Suprapubic skin (tissue), 4 donors: ENCODE data around the gene OCIAD1. TPM values are rescaled to one million over a fixed set of nuclear protein-coding genes. Genes with fewer than 3 reads are reported as not detected.

Experiments
- DNase-seq, 2 donors: peaks; one replicate each; pipeline ENCODE4 v3.0.0-alpha.2; 2019; ENCODE audit warnings: low spot score in 2 of 2
- H3K27ac ChIP-seq: fragments of 200-600 bp; sonication (generic); one replicate; pipeline ENCODE4 v1.5.1; 2019
- H3K27me3 ChIP-seq: fragments of 200-600 bp; sonication (generic); one replicate; pipeline ENCODE4 v1.5.1; 2019
- H3K36me3 ChIP-seq: fragments of 200-600 bp; sonication (generic); one replicate; pipeline ENCODE4 v1.5.1; 2019
- H3K4me1 ChIP-seq: fragments of 200-600 bp; sonication (generic); one replicate; pipeline ENCODE4 v1.5.1; 2019
- H3K4me3 ChIP-seq: fragments of 200-600 bp; sonication (generic); one replicate; pipeline ENCODE4 v1.5.1; 2019; ENCODE audit warnings: mild to moderate bottlenecking
- H3K9me3 ChIP-seq: fragments of 200-600 bp; sonication (generic); one replicate; pipeline ENCODE4 v1.5.1; 2019
- EP300 ChIP-seq: sonication (generic); formaldehyde crosslinking; IDR thresholded peaks from one replicate; pipeline ENCODE4 v1.6.1; 2017; ENCODE audit warnings: antibody characterized with exemption
- POLR2A ChIP-seq, 2 donors: fragments of 450-650 bp; IDR thresholded peaks; one replicate each; pipeline ENCODE4 v1.6.1; 2017; ENCODE audit warnings: antibody characterized with exemption in 2 of 2, mild to moderate bottlenecking in 2 of 2, moderate library complexity in 2 of 2
- POLR2AphosphoS5 ChIP-seq, 3 donors: sonication (generic); formaldehyde crosslinking; IDR thresholded peaks; one replicate each; pipeline ENCODE4 v1.6.1; 2017; ENCODE audit warnings: antibody characterized with exemption in 3 of 3
- WGBS: methylation state at CpG from one replicate; pipeline ENCODE4 v1.1.5; 2018; 5-methylcytosine and 5-hydroxymethylcytosine counted together
- total RNA-seq, 4 donors: library from RNA; depleted of rRNA; stranded (reverse); fragments of >200 nt; gene quantifications; one replicate each; pipeline ENCODE4 v1.1.0, GENCODE V29; 2016
- TF ChIP-seq, protein P1 (sequence below), 2 donors: fragments of 200-600 bp in 1 of 2; fragments of 450-650 bp in 1 of 2; sonication (generic) in 1 of 2; IDR thresholded peaks; one replicate each; pipeline ENCODE4 v1.5.1; 2016 to 2019; ENCODE audit warnings: antibody characterized with exemption in 2 of 2, mild to moderate bottlenecking in 1 of 2, moderate library complexity in 1 of 2

Gene OCIAD1, protein sequence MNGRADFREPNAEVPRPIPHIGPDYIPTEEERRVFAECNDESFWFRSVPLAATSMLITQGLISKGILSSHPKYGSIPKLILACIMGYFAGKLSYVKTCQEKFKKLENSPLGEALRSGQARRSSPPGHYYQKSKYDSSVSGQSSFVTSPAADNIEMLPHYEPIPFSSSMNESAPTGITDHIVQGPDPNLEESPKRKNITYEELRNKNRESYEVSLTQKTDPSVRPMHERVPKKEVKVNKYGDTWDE
- total RNA-seq: 100 to 1,000 TPM in 1 of 4 donors, 10 to 100 TPM in 3; 86.2 to 104 (median 92.9) TPM

DNA sequence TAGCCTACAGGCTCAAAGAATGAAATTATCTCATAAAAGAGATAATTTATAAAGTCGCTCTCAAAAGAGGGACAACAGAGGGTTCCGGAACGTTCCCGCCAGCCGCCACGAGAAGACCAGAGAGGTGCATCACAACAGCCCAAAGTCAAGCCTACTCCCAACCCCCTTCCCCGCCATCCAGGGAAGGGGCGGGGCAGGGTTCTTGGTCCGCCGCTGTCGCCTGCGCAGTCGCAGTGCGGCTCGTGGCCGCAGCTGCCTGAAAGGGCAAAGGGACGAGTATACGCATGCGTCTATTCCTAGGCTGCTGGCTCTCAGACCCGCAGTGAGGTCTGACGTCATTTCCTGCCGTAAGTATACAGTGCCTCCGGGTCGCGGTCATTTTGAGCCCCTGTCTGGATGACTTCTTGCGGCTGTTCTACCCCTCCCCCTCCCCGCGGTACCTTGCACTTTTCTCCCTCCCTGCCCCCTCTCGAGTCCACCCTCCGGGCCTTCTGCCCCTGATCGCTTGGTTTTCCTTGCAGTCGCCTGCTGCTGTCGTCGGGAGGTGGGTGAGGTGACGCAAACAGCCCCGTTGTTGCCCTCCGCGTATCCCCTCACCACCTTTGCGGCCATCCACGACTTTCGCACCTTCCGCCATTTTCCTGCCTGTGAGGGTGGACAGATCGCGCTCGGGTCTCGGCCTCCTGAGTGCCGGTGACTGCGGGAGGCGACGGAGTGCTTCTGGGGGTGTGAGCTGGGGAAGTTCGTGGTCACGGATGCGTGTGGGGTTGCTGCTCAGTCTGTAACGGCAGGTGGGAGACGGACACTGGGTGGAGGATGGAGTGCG, at the start of gene OCIAD1:
Gene OCIAD1, plus strand, starts transcription at position 383 of the 826 bp plus-strand sequence. CDS start 1,537 bp downstream, outside the sequence.
- DNase-seq: peak; percentile 98
- peak within 1 kb of the TSS; percentile 92 for H3K4me3 ChIP-seq
- under 1% methylated on average over 46 of the region's 56 CpGs for whole genome bisulfite sequencing
- no peak for TF ChIP-seq EP300
- TF ChIP-seq POLR2A (IDR thresholded peaks at IDR 0.05): peak in 1 of 2 donors; percentile 43
- TF ChIP-seq, protein P1, sequence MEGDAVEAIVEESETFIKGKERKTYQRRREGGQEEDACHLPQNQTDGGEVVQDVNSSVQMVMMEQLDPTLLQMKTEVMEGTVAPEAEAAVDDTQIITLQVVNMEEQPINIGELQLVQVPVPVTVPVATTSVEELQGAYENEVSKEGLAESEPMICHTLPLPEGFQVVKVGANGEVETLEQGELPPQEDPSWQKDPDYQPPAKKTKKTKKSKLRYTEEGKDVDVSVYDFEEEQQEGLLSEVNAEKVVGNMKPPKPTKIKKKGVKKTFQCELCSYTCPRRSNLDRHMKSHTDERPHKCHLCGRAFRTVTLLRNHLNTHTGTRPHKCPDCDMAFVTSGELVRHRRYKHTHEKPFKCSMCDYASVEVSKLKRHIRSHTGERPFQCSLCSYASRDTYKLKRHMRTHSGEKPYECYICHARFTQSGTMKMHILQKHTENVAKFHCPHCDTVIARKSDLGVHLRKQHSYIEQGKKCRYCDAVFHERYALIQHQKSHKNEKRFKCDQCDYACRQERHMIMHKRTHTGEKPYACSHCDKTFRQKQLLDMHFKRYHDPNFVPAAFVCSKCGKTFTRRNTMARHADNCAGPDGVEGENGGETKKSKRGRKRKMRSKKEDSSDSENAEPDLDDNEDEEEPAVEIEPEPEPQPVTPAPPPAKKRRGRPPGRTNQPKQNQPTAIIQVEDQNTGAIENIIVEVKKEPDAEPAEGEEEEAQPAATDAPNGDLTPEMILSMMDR (IDR thresholded peaks at IDR 0.05): no peak
- peak in 2 of 3 donors; percentile 32 to 46 for TF ChIP-seq POLR2AphosphoS5 (IDR thresholded peaks at IDR 0.05)
- H3K27me3 ChIP-seq: no peaks in the 10 kb centered on the region
- peaks cover 17% of the 10 kb centered on the region for H3K4me1 ChIP-seq
- H3K9me3 ChIP-seq: no peaks in the 10 kb centered on the region
- H3K27ac ChIP-seq: peak within 1 kb of the TSS; percentile 94
- peaks cover 25% of the 10 kb centered on the region for H3K36me3 ChIP-seq

DNA sequence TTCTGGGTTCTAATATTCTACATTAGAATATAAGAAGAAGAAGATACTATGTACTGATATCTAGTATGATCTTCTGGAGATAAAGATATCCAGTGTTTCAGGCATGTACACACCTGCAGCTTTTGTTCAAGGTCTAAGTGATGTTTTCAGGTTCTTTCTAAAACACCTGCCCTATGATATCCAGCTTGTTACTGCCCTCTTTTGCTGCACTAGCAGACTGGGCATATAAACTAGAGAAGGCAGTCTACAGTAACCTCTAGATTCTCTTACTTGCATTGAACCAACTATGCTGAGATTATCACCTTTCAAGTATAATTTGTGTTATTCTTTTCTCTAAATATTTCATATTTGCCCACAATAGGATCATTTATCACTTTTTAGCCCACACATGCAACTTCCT, 48.9 kb upstream of the OCIAD1 start:
- Histone ChIP-seq H3K4me1 (peaks cover 25% of the 10 kb centered on the region), H3K4me3 (no peak overlapping the region), H3K27me3 (no peaks in the 10 kb centered on the region), H3K36me3 (no peaks in the 10 kb centered on the region), H3K9me3 (no peaks in the 10 kb centered on the region), H3K27ac (no peak overlapping the region)
- no peak for DNase-seq
- TF ChIP-seq, protein P1 (IDR thresholded peaks at IDR 0.05): no peak
- TF ChIP-seq EP300: no peak
- no peak for TF ChIP-seq POLR2A (IDR thresholded peaks at IDR 0.05)
- TF ChIP-seq POLR2AphosphoS5 (IDR thresholded peaks at IDR 0.05): no peak

DNA sequence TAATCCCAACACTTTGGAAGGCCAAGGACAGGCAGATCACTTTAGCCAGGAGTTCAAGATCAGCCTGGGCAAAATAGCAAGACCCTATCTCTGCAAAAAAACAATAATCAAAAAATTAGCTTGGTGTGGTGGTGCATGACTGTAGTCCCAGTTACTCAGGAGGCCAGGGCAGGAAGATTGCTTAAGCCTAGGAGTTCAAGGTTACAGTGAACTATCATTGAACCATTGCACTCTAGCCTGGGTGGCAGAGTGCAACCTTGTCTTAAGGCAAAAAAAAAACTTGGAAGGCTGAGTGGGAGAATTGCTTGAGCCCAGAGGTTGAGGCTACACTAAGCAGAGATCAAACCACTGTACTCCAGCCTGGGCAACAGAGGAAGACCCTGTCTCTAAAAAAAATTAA, 45.6 kb upstream of the OCIAD1 start:
- Histone ChIP-seq H3K27ac (no peak overlapping the region), H3K36me3 (no peaks in the 10 kb centered on the region), H3K27me3 (no peaks in the 10 kb centered on the region), H3K4me1 (peaks cover 8% of the 10 kb centered on the region), H3K4me3 (no peak overlapping the region), H3K9me3 (no peaks in the 10 kb centered on the region)
- DNase-seq: no peak
- TF ChIP-seq POLR2AphosphoS5 (IDR thresholded peaks at IDR 0.05) (no peak), POLR2A (IDR thresholded peaks at IDR 0.05) (no peak), EP300 (no peak)
- TF ChIP-seq, protein P1 (IDR thresholded peaks at IDR 0.05): no peak

DNA sequence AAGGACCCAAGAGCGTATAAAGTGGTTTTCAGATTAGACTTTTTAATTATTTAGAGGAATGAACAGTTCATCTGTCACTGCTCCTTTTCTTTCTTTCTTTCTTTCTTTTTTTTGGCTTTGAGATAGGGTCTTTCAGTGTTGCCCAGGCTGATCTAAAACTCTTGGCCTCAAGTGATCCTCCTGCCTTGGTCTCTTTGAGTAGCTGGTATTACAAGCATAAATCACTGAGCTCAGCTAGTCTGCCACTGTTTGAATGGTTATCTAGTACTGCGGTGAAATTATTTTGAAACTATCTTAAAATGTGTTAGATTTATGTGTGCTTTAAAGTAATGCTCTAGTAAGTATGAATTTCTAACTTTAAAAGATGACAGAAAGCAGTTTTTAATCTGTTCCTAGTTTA, 44.3 kb upstream of the OCIAD1 start:
- WGBS: 97% methylated on average over 2 of the region's 2 CpGs

More for the DNA sequence above, 44.3 kb upstream of the OCIAD1 start:
- TF ChIP-seq EP300: no peak
- TF ChIP-seq, protein P1 (IDR thresholded peaks at IDR 0.05): no peak
- no peak for TF ChIP-seq POLR2AphosphoS5 (IDR thresholded peaks at IDR 0.05)
- TF ChIP-seq POLR2A (IDR thresholded peaks at IDR 0.05): no peak
- Histone ChIP-seq H3K36me3 (no peaks in the 10 kb centered on the region), H3K27ac (no peak overlapping the region), H3K27me3 (no peaks in the 10 kb centered on the region), H3K4me3 (no peak overlapping the region), H3K9me3 (no peaks in the 10 kb centered on the region), H3K4me1 (peaks cover under 1% of the 10 kb centered on the region)
- no peak for DNase-seq
